ENCODE results near the gene AFF3.

The AFF3 gene

DNA sequence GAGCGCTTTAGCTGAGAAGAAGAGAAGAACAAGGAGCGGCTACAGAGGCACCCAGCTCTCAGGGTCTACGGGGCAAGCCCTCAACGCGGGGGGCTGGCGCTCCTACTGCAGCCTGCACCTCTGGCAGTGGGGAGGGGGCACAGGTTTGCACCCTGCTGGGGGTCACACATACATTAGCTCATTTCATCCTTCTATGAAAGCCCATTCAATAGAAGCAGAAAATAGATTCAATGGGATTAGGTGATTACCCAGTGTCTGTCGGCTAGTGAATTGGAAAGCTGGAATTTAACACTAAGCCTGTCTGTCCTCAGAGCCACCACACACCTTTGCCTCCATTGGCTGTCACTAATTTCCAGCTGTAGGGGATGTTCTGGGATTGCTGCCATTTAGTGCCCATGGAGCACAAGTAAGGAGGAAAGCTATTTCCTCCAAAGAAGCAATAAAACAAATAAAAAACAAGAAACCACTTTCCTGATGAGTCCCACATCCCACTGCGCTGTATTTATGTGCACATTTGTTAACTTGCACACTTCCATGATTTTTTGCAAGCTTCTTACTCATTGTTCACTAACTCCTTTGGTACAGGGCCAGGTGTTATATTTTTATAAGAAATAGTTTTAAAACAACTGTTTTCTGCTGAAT, 333.0 kb downstream of the AFF3 start:
- no peak for DNase-seq

DNA sequence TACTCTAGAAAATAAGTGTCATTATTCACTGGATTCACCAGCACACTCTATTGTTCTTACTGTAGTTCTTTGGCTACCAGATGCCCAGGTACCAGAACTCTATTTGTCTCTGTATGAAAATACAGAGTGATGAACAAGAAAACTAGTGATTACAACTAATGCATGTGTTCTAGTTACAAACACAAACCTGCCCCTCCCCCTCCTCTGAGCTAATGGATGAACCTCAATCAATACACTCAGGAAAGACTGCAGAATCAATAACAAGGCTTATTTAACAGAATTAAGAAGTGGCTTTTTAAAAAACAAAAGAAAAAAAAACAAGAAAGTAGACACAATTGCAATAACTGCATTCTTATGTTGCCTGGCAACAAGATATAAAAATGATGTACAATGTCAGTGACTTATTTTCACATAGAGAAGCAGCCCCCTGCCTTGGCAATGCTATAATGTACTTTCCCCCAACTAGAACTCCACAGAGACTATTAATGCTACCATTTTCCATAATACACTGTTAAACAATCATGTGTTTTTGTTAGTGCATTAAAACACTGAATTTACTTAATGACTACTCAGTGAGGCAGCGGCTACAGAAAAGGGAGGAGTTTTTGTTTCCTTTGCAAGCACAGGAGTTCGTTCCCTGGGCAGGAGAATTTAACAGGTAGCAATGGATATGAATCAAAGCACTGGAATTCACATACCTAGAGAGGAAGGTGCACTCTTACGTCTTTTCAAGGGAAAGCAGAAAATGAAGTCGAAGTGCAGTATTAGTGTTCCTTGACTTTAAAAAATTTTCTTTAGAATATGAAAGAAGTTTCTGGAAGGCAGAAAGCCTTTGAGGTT, 333.8 kb downstream of the AFF3 start:
- DNase-seq = no peak

DNA sequence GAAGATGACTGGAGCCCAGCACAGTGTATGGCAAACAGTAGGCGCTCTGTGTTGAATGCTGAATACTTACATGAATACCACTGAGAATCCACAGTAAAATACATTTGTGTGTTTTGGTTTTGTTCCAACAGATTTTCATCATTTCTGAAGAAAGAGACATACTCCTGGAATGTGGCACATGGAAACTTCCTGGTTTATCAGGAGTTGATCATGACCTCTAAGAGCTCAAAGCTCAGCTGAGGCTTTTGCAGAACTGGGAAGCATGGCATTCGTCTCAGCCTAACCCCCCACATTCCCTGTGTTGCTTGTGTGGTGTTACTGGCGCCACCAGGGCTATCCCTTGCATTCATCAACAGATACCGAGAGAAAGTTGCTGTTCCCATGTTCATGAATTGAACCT, 335.6 kb downstream of the AFF3 start:
- DNase-seq = no peak

DNA sequence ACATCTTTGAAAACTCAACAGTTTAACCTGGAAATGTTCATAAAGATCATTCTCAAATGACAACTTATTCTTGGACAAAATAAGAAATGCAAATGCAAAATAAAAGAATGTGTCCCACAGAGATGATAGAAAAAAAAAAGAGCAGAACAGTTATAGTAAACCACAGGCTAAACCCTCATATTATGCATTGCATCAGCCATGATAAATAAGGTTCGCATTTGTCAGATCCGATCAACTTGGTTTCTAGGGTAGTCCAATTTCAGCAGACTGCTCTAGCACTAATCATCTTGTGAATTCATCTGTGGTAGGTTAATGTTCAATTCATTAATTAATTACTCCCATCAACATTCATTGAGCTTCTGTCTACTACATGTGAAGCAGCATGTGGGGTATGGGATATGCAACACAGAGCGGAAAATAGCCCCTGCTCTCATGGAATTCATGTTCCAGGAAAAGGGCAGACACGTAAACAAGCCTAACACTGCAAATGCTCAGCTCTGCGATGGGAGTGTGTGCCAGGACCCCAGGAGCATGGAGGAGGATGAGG, 336.4 kb downstream of the AFF3 start:
- DNase-seq = no peak

DNA sequence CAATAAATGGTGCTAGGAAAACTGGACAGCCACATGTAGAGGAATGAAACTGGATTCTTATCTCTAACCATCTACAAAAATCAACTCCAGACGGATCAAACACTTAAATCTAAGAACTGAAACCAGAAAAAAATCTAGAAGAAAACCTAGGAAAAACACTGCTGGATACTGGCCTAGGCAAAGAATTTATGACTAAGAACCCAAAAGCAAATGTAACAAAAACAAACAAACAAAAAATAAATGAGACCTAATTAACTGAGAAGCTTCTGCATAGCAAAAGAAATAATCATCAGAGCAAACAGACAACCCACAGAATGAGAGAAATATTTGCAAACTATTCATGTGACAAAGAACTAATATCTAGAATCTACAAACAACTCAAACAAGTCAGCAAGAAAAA, 338.5 kb downstream of the AFF3 start:
- no peak for DNase-seq

DNA sequence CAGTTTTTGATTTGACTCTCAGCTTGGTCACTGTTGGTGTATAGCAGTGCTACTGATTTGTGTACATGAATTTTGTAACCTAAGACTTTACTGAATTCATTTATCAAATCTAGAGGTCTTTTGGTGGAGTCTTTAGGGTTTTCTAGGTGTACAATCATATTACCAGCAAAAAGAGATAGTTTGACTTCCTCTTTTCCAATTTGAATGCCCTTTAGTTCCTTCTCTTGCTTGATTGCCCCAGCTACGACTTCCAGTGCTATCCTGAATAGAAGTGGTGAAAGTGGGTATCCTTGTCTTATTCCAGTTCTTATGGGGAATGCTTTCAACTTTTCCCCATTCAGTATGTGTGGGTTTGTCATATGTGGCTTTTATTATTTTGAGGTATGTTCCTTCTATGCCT, 339.7 kb downstream of the AFF3 start:
- DNase-seq = no peak

DNA sequence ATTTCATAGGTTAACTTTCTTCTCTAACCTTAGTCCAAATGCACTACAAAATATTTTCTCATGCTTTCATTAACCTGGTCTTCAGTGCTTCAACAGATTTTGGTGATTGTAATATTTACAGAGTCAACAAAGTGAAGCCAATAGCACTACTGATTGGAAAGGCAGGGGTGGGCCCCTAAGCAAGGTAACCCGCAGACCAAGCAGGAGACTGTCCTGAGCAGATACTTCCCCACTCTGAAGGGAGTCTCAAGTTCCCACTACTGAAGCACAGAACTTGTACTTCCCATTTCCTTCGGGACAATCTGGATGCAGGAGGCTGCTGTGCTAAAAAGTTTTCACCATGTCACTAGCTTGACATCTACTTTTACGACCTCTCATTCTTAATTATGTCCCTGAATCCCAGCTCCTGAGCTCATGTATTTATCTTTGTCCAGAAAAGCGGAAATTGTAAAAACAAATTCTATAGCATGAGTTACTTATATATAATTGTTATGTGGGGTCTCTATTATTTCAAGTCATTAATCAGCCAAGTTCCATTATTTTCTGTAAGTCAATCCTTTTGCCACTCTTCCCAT, 341.0 kb downstream of the AFF3 start:
- DNase-seq = no peak

DNA sequence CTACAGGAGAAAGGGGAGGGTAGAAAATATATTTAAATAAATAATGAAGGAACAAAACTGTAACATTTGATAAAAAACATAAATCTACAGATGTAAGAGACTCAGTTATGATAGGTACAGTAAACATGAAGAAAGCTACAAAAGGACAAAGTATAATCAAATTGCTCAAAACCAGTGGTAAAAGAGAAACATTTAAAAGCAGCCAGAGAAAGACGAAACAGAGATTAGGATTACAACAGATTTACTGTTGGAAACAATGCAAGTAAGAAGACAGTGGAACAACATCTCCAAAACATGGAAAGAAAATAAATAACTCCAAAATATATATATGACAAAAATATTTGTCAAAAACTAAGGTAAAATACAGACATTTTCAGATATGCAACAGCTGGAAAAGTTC, 344.9 kb downstream of the AFF3 start:
- DNase-seq = no peak

DNA sequence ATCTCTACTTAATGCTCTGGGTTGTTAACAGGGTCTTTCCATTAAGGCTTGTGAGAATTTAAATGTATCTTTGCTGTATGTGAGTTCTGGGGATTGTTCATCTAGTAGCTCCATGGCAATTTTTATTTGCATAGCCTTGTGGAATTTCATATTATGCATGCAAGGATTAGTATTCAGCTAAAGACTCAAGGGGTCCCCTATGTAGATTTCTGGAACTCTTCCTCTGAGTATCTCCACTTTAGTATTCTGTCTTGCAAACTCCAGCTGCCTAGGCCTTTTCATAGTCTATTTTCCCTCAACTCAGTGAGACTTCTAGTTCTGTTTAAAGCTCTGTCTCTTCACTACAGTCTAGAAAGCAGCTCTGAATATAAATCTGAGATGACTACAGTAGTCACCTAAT, 348.0 kb downstream of the AFF3 start:
- no peak for DNase-seq

DNA sequence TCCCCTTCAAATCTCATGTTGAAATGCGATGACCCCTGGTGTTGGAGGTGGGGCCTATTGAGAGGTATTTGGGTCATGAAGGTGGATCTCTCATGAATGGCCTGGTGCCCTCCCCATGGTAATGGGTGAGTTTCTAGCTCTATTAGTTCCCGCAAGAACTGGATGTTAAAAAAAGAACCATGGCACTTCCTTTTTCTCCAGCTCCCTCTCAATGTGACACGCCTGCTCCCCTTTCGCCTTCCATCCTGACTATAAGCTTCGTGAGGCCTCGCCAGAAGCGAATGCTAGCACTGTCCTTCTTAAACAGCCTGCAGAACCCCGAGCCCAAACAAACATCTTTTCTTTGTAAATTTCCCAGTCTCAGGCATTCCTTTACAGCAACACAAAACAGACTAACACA, 349.4 kb downstream of the AFF3 start:
- DNase-seq = no peak

DNA sequence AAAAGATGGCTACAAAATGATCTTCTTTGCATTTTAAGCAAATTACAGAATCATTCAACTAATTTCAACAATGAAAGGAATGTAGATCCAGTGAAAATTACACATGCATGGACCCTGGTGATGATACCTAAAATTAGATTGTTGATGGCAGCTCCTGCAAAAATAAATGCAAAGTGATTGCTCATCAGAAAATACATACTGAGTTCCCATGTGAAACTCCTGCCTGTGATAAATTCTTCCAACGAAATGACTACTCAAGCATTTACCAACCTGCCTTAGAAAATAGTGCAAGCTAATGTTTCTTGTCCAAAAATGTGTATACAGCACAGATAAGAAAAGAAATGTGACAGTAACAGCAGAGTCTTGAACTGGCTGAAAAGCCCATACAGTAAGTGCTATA, 352.5 kb downstream of the AFF3 start:
- no peak for DNase-seq

DNA sequence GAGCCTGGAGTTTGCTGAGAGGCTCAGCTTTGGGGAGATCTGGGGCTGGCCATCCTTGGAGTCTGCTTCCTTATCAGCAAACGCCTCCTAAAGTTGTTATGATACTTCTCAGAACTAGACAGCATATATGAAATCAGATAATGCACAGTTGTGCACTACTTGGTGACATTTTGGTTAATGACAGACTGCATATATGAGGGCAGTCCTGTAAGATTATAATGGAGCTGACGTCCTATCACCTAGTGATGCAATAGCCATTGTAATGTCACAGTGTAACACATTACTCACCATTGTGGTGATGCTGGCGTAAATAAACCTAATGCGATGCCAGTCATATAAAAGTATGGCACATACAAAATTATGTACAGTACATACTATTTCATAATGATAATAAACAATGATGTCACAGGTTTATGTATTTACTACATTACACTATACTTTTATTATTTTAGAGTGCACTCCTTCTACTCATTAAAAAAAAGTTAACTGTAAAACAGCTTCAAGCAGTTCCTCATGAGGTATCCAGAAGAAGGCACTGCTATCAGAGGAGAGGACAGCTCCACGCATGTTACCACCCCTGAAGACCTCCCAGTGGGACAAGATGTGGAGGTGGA, 354.5 kb downstream of the AFF3 start:
- no peak for DNase-seq

DNA sequence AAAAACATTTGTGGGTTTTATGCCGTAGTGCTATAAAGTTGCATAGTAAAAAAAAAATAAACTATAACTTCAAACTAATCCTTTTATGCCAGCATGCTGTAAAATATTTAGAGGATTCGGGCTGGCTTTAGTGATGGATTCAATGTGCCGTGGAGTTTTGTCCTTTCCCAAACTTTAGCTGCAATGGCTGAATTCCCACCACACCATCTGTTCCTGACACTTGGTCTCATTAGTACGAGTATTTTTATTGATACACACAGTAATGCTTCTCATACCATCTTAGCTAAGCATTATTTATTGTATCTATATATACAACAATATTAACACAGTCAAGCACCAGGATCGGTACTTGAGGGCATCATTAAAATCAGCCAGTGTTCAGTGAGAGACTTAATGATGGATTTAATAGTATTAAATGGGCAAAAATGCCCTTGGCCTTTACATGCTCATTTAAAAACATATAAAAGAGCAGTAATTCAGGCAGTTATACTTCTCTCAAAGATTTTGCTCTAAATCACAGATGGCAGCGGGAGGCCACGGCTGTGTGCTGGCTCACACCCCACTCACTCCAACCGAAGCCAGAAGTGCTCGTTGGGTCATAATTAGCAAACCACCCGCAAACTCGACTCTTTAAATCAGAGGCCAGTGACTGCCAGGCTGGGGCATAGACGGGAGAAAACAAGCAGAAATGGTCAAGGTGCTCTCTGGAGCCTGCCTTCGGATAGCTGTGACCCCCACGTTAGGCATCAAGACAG, 355.6 kb downstream of the AFF3 start:
- no peak for DNase-seq

DNA sequence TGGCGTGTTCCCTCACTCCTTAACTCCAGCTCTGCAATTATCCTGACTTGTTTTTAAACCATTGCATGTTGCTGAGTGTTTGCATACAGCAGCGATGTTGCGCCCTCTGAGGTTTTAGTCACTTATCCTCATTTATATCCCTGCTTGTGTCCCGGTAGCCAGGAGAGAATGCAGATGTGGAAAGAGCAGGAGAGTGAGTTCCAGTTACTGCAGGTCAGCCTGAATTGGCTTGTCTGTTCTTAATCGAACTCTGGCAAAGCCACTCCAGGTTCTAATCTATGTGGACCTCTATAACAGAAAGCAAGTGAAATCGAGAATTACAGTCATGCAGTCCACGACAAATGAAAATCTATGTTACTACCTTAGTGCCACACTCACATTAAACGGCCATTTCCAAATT, 357.4 kb downstream of the AFF3 start:
- DNase-seq = no peak

DNA sequence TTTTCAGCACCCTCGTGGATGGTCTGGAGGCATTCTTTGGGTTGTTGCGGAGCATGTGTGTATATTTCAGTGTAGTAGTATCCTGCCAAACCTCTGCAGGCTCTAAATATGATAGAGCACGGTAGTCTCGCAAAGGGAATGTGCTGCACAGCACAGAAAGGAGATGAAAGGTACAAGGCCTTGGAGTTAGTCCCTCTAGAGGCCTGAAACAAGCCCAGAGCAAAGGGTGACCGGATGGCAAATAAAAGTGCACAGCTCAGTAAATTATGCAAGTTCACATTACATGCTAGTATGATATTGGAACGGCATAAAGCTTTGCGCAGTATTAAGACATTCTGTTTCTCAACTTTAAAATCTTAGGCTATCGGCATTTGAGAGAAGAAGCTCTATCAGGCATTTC, 358.1 kb downstream of the AFF3 start:
- DNase-seq = no peak

DNA sequence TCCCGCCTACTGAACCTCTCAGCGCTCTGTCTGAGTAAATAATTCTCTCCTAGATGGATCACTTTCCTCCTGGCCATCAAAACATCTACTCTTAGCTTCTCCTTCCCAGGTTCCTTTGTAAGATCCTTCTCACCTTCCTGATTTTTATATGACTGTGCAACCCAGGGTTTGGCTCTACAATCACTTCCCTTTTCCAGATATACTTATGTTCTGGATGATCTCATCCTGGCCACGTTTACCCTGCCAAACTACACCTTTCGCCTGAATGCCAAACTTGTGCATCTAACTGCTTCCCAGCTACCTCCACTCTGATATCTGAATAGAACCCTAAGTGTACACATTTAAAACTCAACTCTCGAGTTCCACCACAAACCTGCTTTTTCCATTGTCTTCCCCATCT, 362.1 kb downstream of the AFF3 start:
- DNase-seq = no peak

DNA sequence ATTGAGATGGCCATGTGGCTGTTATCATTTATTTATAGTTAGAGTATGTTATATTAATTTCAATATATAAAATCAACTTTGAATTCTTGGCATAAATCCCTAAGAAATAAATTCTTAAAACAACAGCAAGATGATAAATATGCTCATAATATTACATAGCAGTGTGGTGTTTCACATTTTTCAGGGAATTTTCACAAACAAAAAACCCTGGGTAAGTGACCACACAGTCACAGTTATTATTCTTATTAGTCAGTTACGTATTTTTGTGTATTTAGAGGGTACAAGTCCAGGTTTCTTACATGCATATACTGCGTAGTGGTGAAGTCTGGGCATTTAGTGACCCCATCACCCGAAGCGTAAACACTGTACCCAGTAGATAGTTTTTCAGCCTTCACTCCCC, 363.1 kb downstream of the AFF3 start:
- no peak for DNase-seq

DNA sequence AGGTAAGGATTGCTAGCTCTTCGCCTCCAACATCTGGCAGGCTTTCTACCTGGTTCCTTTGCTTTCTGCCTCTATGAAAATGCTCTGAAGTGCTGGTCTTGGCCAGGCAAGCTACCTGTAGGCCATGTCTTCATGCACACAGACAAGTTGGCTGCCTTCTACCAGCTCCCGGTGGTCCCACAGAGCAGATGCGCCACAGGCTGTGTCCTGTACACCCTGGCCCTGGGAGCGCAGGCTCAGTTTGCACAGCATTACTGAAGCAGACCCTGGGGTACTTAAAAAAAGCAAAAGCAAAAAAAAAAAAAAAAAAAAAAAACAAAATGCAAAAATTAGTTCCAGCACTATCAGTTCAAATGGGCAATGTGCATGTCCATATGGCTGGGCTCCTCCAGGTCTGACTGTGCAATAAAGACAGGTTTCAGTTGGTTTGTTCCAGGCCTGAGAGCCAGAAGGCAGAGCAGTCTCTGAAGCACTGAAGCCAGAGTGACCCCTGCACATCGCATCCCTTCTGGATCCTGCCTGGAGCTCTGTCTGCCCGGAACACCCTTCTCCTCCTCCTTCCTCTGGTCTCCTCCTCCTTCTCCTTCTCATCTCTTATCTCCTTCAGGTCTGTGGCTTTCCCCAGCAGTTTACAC, 364.6 kb downstream of the AFF3 start:
- no peak for DNase-seq

DNA sequence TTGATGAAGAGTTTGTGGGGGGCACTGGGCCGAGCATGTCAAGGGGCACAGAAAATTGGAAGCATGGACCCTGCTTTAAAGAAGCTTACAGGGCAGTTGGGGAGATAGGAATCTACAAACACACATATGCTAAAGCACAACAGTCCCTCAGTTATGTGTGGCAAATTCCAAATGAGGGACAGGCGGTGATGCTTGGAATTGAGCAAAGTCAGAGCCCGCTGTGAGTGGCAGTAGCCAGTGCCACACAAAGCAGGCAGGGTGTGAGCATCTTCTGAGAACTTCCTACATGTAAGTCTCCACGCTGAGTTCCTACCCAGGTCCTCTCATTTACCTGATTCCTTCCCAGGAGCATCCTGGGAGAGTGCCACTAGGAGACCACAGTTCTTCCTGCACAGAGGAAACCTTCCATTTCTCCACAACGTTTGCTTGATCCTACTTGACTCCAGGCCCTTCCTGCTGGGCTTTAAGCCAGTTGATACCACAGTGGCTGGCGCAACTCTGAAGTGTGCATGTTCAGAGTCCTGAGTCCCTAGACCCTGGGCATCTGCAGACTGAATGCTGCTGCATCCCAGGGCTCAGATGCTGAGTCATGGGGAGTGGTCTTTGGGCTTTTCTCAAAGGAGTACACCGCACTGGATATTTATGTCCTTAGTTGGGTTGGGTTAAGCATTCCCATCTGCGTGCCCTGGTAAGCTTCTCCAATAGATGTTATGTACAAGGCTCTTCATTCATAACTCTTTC, 365.3 kb downstream of the AFF3 start:
- DNase-seq = no peak

DNA sequence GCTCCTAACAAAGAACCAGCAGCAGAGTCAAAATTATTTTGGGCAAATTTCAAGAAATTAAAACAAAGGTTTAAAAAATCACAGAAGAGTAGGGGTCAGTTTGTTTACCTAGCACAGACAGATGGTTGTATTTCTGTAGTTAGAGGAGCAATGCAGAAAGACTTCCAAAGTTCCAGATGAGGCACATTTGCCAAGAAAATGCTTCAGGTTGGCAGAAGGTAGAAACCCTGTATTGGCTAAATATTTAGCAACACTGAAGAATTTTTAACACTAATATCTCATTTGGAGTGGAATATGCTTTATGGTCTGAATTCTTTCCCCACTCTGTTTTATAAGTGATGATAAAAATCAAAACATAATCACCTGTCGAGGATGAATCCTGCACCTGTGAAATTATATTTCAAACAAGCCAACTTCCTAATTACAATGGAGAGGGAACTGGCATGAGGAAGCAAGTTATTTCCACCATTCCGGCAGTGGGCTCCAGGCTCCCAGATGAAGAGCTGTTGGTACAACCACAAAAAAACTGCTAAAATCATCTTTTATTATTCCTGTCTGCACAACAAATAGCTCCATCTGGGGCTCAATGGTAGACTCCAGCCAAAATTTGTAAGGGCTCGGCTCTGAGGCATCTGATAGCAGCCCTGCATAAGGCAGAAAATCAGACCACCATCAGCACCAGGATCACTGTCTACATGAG, 366.0 kb downstream of the AFF3 start:
- DNase-seq = no peak

DNA sequence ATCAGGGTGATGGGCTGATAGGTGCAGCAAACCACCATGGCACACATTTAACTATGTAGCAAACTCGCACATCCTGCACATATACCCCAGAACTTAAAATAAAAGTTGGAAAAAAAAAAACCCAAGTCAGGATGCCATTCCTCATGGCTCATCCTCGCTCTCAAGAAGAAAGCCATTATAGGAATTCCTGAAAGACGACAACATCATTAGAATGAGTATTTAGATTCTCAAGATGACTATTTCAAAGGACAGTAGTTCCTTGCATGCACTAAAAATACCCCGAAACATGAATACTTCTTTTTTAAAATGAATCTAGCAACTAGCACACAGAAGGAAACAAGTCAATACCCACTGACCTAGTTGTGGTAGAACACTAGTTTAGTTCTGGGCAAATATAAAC, 366.8 kb downstream of the AFF3 start:
- no peak for DNase-seq

Measured in NCI-H1436 (cell line).